ENCODE data around the gene KCNQ5. TPM values are rescaled to one million over a fixed set of nuclear protein-coding genes. Genes with fewer than 3 reads are reported as not detected.

KCNQ5 gene
- total RNA-seq, 4 donors from 2014 or later: 0.21 to 1.1 (median 0.59) TPM; not detected in 1

DNA sequence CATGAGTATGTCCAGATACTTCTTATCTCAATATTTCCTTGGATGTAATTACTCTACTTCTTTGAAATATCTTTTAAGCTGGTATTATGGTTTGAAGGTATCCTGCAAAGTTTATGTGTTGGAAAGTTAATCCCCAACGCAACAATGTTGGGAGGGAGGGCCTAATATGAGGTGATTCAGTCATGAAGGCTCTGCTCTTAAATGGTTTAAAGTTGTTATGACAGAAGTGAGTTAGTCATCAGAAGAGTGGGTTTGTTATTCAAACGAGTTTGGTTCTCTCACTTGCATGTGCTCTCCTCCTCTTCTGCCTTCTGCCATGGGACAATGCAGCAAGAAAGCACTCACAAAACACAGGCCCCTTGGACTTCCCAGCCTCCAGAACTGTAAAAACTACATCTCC, 176.3 kb downstream of the KCNQ5 start:
- 74 to 77% methylated on average over 2 of the region's 2 CpGs for WGBS, 2 donors
- Histone ChIP-seq H3K4me1 (no peaks in the 10 kb centered on the region), H3K36me3 (no peaks in the 10 kb centered on the region), H3K27ac (no peak overlapping the region), H3K4me3 (no peak overlapping the region), H3K9me3 (no peaks in the 10 kb centered on the region), H3K27me3 (no peaks in the 10 kb centered on the region)
- DNase-seq (ENCODE audit: low spot score in 2 of 2): no peak
- TF ChIP-seq, protein P1, sequence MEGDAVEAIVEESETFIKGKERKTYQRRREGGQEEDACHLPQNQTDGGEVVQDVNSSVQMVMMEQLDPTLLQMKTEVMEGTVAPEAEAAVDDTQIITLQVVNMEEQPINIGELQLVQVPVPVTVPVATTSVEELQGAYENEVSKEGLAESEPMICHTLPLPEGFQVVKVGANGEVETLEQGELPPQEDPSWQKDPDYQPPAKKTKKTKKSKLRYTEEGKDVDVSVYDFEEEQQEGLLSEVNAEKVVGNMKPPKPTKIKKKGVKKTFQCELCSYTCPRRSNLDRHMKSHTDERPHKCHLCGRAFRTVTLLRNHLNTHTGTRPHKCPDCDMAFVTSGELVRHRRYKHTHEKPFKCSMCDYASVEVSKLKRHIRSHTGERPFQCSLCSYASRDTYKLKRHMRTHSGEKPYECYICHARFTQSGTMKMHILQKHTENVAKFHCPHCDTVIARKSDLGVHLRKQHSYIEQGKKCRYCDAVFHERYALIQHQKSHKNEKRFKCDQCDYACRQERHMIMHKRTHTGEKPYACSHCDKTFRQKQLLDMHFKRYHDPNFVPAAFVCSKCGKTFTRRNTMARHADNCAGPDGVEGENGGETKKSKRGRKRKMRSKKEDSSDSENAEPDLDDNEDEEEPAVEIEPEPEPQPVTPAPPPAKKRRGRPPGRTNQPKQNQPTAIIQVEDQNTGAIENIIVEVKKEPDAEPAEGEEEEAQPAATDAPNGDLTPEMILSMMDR (IDR thresholded peaks at IDR 0.05): no peak
- TF ChIP-seq EP300 (IDR thresholded peaks at IDR 0.05) (no peak), POLR2A (IDR thresholded peaks at IDR 0.05) (no peak)

DNA sequence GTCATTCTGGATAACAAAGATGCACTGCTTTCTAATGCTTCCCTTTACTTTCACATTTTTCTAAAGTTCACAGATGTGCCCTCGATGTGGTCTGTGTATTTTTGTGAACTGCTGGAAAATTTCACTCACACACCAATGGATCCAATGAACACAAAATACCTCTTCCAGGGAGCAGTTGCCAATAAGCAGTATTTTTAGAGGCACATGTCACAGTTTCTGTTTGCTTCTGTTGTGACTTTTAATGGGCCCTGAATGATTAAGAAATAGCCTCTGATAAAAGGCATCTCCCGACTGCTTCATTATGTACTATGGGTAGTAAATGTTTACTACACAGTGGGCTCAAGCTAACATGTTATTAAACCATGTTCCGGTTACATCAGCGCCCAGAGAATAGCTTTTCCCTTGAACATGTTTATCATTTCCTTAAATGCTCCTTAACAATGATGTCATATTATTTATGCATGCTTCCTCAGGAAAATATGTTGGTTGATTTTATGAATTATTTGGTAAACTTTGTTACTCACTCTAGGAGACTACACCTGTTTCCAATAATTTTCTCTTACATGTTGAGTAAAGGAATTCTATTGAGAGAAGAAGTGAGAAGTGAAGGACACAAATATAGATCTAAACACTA, 188.0 kb downstream of the KCNQ5 start:
- TF ChIP-seq EP300 (IDR thresholded peaks at IDR 0.05) (no peak), POLR2A (IDR thresholded peaks at IDR 0.05) (no peak)
- TF ChIP-seq, protein P1 (IDR thresholded peaks at IDR 0.05): no peak

DNA sequence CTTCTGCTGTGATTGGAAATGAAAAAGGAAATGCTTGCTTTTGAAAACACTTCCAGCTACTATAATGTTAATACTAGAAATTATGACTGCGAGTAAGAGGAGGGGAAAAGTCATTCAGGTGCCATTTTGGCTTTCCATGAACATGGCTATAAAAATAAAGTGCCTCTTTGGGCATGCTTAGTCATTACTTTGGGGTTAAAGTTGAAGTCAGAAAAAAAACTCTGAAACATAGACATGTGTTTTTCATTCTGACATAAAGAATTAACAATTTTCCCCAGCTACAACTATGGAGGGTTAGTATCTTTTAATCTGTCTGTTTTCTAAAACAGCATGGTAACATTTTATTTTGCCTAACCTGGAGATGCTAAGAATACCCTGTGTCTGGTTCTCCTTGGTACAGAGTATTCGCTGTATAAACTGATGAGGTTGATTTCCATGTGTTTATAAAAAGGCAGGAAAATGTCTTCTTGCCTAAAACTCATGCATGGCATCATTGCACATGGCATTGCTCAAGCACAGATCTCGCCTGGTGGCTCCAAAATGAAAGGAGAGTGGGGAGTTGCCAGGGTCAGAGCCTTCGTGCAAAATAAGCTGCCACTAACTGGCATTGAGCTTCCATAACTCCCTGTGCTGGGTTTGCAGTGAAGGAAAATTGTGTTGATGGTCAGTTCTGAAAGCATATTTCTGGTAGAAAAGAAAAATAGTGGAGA, 188.9 kb downstream of the KCNQ5 start:
- H3K27me3 ChIP-seq: no peaks in the 10 kb centered on the region
- no peak overlapping the region for H3K4me3 ChIP-seq
- 76 to 77% methylated on average over 4 of the region's 4 CpGs for WGBS, 2 donors
- H3K9me3 ChIP-seq: no peaks in the 10 kb centered on the region
- H3K36me3 ChIP-seq: no peaks in the 10 kb centered on the region
- TF ChIP-seq POLR2A (IDR thresholded peaks at IDR 0.05): no peak
- TF ChIP-seq, protein P1 (IDR thresholded peaks at IDR 0.05): no peak
- TF ChIP-seq EP300 (IDR thresholded peaks at IDR 0.05): no peak
- no peak overlapping the region for H3K27ac ChIP-seq
- DNase-seq (ENCODE audit: low spot score in 2 of 2): no peak
- peaks cover 0 to 11% (median 0%) of the 10 kb centered on the region in 4 donors for H3K4me1 ChIP-seq

More for the DNA sequence above, 188.0 kb downstream of the KCNQ5 start:
- no peak for DNase-seq (ENCODE audit: low spot score in 2 of 2)
- no peak overlapping the region for H3K4me3 ChIP-seq
- no peaks in the 10 kb centered on the region for H3K36me3 ChIP-seq
- no peak overlapping the region for H3K27ac ChIP-seq
- H3K4me1 ChIP-seq: peaks cover 0 to 11% (median 0%) of the 10 kb centered on the region in 4 donors
- H3K9me3 ChIP-seq: no peaks in the 10 kb centered on the region
- WGBS, 2 donors: 42 to 51% methylated on average over 4 of the region's 4 CpGs
- no peaks in the 10 kb centered on the region for H3K27me3 ChIP-seq

DNA sequence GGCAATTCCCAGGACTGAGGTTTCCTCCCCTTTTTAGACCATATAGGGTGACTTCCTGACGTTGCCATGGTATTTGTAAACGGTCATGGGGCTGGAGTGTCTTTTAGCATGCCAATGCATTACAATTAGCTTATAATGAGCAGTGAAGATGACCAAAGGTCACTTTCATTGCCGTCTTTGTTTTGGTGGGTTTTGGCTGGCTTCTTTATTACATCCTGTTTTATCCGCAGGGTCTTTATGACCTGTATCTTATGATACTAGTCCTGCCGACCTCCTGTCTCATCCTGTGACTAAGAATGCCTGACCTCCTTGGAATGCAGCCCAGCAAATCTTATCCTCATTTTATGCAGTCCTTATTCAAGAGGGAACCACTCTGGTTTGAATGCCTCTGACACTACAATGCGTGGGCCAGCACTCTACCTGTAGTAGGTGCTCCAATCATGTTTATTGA, 190.1 kb downstream of the KCNQ5 start:
- Histone ChIP-seq H3K27me3 (no peaks in the 10 kb centered on the region), H3K9me3 (no peaks in the 10 kb centered on the region), H3K27ac (no peak overlapping the region), H3K4me3 (no peak overlapping the region), H3K36me3 (no peaks in the 10 kb centered on the region), H3K4me1 (peaks cover 0 to 11% (median 0%) of the 10 kb centered on the region in 4 donors)
- no peak for DNase-seq (ENCODE audit: low spot score in 2 of 2)
- TF ChIP-seq, protein P1 (IDR thresholded peaks at IDR 0.05): no peak
- 40 to 45% methylated on average over 6 of the region's 6 CpGs for WGBS, 2 donors
